Activated T-helper 1 cell treated with anti-CD3 and anti-CD28 coated beads, Interleukin-12 subunit alpha, Interleukin-12 subunit beta, Interleukin-2, Interleukin-4 antibody, amounts not matched to agents 30 ng/mL and 10 ng/mL and 1 ng/mL, durations not matched to agents 14 hours and 24 hours and 36 hours (primary cell): Measurements from ENCODE around the gene MED13L. TPM values are rescaled to one million over a fixed set of nuclear protein-coding genes. Genes with fewer than 3 reads are reported as not detected.

Experiments
- DNase-seq: peaks from one replicate; pipeline ENCODE4 v3.0.0; 2021; ENCODE audit warnings: low spot score
- H3K27ac Mint-ChIP-seq: one replicate; pipeline ENCODE4 v1.8.0; 2021; ENCODE audit warnings: mild to moderate bottlenecking, mixed read lengths
- H3K27me3 Mint-ChIP-seq: one replicate; pipeline ENCODE4 v1.8.0; 2022; ENCODE audit warnings: mild to moderate bottlenecking, moderate library complexity, mixed read lengths; ENCODE audit not compliant: insufficient read depth
- H3K36me3 Mint-ChIP-seq: one replicate; pipeline ENCODE4 v1.8.0; 2021; ENCODE audit warnings: low read depth, mixed read lengths
- H3K4me1 Mint-ChIP-seq: one replicate; pipeline ENCODE4 v1.8.0; 2021; ENCODE audit warnings: low read depth, mixed read lengths
- H3K4me3 Mint-ChIP-seq: one replicate; pipeline ENCODE4 v1.8.0; 2021; ENCODE audit warnings: mild to moderate bottlenecking, moderate library complexity, mixed read lengths
- H3K9me3 Mint-ChIP-seq: one replicate; pipeline ENCODE4 v1.8.0; 2021; ENCODE audit warnings: mixed read lengths
- intact Hi-C: fragments of 100-400 bp; cut with micrococcal nuclease; formaldehyde crosslinking; loops from one replicate; pipeline ENCODE4 v1.15.1; 2024
- total RNA-seq: library from RNA; stranded (reverse); gene quantifications from 2 replicates; pipeline ENCODE4 v1.2.3, GENCODE V29; 2022

The MED13L gene
- total RNA-seq, 1 donor from 2014 or later: 66.1 TPM

DNA sequence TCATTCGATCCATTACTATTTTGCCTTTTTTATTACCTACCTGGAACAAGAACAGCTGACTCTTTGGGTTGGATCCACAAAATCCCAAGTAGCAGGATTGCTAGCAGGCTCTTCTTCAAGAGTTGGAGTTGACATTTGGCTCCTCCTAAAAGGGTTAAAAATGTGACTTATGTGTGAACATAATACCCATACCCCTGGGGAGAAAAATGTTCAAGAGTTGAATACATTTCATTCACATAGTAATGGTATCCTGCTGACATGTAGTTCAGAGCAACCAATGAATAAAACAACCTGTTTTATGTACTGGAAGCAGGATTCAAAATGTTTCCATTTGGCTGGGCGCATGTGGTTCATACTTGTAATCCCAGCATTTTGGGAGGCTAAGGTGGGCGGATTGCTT is 264.7 kb downstream of the MED13L start:
- DNase-seq: no peak
- H3K27me3 Mint-ChIP-seq: no peaks in the 10 kb centered on the region
- intact Hi-C loops: no loop called here
- no peaks in the 10 kb centered on the region for H3K9me3 Mint-ChIP-seq
- no peak overlapping the region for H3K27ac Mint-ChIP-seq
- no peak overlapping the region for H3K4me3 Mint-ChIP-seq
- H3K4me1 Mint-ChIP-seq: peaks cover 7% of the 10 kb centered on the region
- H3K36me3 Mint-ChIP-seq: peaks cover 31% of the 10 kb centered on the region

DNA sequence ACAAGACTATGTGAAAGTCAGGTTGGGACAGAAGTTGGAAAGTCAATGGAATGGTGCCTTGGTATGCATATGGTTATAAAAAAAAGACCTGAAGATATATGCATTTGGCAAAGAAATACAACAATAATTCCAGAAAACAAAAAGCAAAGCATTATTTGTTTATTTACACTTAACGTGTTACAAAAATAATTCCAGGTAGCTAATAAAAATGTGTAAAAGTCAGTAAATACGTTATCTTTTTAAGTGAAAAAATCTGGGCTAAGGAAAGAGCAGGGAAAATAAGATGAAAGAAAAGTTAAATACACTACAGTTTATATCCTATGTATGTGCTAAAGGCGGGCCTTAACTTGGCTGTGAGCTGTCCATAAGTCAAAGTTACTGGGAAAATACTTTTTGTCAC is 266.3 kb downstream of the MED13L start:
- peaks cover 36% of the 10 kb centered on the region for H3K36me3 Mint-ChIP-seq
- no peak overlapping the region for H3K4me3 Mint-ChIP-seq
- intact Hi-C loops: no loop called here
- H3K27me3 Mint-ChIP-seq: no peaks in the 10 kb centered on the region
- no peak for DNase-seq
- H3K9me3 Mint-ChIP-seq: no peaks in the 10 kb centered on the region
- no peak overlapping the region for H3K27ac Mint-ChIP-seq
- H3K4me1 Mint-ChIP-seq: peaks cover 7% of the 10 kb centered on the region

DNA sequence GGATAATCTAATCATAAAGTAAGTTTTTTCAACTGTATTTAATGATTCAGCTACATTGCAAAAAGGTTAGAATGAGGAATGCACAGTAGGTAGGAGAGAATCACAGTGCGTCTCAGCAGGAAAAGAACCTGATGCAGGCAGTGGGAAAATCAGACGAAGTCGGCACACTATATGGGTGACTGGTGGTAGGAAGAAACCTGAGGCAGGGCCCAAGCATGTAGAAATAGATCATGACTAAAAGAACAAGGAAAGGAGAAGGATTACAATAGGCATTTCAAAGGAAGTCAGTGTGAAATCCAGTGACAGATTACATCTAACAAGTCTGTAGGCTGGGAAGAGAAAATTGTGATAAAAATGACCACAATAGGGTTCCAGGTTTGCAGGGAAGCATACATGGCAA is 267.0 kb downstream of the MED13L start:
- H3K4me3 Mint-ChIP-seq: no peak overlapping the region
- H3K27ac Mint-ChIP-seq: no peak overlapping the region
- intact Hi-C loops: loop anchor here (1.0 kb wide), 1 partner anchor 34 kb away; no protein-coding TSS in a partner anchor
- peaks cover 41% of the 10 kb centered on the region for H3K36me3 Mint-ChIP-seq
- no peaks in the 10 kb centered on the region for H3K9me3 Mint-ChIP-seq
- H3K27me3 Mint-ChIP-seq: no peaks in the 10 kb centered on the region
- peaks cover 6% of the 10 kb centered on the region for H3K4me1 Mint-ChIP-seq
- no peak for DNase-seq

DNA sequence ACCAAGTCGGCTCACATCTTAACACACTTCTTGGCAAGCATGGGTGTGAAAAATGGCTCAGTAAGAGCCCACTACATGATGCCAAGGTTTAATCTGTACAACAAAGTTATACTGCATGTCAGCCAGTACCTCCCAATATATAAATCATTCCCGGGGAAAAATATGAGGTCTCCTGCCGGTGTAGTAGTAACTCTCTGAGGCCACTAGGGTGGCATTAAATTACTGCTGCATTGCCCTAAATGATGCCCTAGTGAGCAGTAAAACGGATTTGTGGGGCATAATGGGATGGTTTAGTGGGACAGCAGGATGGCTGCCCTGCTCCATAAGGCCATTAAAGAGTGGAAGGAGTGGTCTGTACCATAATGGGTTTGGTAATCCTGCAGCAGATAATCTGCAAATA is 267.7 kb downstream of the MED13L start:
- intact Hi-C loops: loop anchor here (1.0 kb wide), 1 partner anchor 34 kb away; no protein-coding TSS in a partner anchor
- Mint-ChIP-seq H3K9me3 (no peaks in the 10 kb centered on the region), H3K27ac (no peak overlapping the region), H3K4me1 (no peaks in the 10 kb centered on the region), H3K4me3 (no peak overlapping the region), H3K36me3 (peaks cover 38% of the 10 kb centered on the region), H3K27me3 (no peaks in the 10 kb centered on the region)
- no peak for DNase-seq

DNA sequence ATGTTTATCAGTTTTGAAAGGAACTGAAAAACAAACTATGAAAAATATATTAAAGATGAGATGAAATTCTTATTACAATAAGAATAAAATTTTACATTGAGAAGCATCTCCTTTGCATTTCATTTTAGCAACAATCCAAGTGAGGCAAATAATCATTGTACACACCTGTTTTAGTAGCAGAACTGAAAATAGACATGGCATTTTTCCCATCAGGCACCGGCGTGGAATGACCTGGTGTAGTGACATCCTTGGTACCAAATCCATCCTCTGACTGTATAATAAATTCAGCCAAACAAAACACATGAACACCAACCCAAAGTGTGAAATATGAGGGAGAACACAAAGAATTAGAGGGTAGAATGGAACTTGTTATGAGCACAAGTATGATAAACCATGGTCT is 271.4 kb downstream of the MED13L start:
- H3K27ac Mint-ChIP-seq: no peak overlapping the region
- H3K4me3 Mint-ChIP-seq: no peak overlapping the region
- intact Hi-C loops: no loop called here
- DNase-seq: no peak
- peaks cover 6% of the 10 kb centered on the region for H3K4me1 Mint-ChIP-seq
- H3K27me3 Mint-ChIP-seq: no peaks in the 10 kb centered on the region
- no peaks in the 10 kb centered on the region for H3K9me3 Mint-ChIP-seq
- H3K36me3 Mint-ChIP-seq: peaks cover 42% of the 10 kb centered on the region

DNA sequence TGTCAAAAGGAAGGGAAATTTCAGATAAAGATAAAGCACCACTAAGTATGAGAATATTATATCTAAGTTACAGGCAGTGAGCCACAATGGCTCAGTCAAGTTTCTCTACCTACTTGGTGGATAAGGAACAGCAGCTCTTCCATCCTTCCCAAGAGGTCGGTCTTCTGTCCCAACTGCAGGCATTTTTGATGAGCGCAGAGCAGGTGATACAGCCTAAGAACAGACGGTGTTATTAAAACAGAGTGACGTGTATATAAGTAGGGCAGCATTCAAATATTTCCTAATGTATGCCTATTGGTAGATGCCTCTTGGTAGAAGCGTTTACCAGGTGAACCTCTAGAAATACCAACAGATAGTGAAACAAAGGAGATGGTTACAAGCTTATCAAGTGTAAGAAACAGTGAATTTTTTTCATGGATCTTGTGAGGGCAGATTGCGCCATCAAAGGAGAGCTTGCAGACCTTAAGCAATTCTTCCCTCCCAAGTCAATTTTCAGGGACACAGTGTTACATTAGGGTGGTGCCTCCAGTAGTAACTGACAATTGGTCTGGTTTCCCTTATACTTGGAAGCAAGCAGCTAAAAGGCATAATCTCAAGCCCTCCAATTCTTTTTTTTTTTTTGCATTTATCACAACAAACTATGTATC is 274.5 kb downstream of the MED13L start:
- peaks cover 39% of the 10 kb centered on the region for H3K36me3 Mint-ChIP-seq
- H3K9me3 Mint-ChIP-seq: no peaks in the 10 kb centered on the region
- no peak for DNase-seq
- intact Hi-C loops: no loop called here
- no peaks in the 10 kb centered on the region for H3K27me3 Mint-ChIP-seq
- no peak overlapping the region for H3K27ac Mint-ChIP-seq
- peaks cover 6% of the 10 kb centered on the region for H3K4me1 Mint-ChIP-seq
- no peak overlapping the region for H3K4me3 Mint-ChIP-seq

DNA sequence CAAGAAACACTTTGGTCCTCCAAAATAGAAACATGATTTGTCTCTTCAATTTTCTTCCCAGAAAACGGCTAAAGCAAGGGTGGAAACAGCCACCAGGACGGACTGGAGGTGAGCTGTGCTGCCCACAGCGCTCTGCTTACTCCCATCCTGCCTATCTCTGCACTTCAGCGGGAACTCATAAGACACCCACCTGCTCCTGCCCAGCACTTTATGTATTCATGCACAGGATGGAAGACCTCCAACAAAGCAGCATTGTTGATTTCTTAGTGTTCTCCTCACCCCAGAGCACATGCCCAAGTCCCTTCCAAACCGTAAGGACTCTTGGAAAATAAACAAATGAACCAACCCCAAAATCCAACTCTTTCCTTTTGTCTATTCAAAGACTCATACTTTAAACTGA is 277.2 kb downstream of the MED13L start:
- Mint-ChIP-seq H3K4me1 (peaks cover 6% of the 10 kb centered on the region), H3K27ac (no peak overlapping the region), H3K36me3 (peaks cover 34% of the 10 kb centered on the region), H3K27me3 (no peaks in the 10 kb centered on the region), H3K9me3 (no peaks in the 10 kb centered on the region), H3K4me3 (no peak overlapping the region)
- intact Hi-C loops: no loop called here
- no peak for DNase-seq

DNA sequence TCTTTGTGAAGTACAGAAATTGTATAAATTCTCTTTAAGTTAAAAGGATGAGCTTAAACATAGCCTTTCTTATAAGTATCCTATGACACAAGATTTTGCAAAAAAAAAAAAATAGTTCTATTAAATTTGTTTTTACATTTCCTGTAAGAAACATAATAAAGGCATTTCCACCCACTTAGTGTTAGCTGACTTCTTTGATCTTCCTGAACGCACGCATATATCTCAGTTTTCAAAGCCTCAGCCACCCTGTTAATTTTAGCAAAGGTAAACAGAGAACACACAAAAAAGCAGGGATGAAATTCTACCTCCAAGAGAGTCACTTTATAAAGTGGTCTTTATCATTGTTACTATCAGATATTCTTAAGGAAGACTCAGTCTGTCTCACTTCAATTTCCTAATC is 277.9 kb downstream of the MED13L start:
- H3K4me1 Mint-ChIP-seq: peaks cover 6% of the 10 kb centered on the region
- H3K36me3 Mint-ChIP-seq: peaks cover 34% of the 10 kb centered on the region
- intact Hi-C loops: loop anchor here (2.0 to 5.0 kb wide), 5 partner anchors 63 to 709 kb away; partner anchors contain the start of gene MED13L
- no peaks in the 10 kb centered on the region for H3K27me3 Mint-ChIP-seq
- H3K9me3 Mint-ChIP-seq: no peaks in the 10 kb centered on the region
- no peak for DNase-seq
- no peak overlapping the region for H3K27ac Mint-ChIP-seq
- no peak overlapping the region for H3K4me3 Mint-ChIP-seq

DNA sequence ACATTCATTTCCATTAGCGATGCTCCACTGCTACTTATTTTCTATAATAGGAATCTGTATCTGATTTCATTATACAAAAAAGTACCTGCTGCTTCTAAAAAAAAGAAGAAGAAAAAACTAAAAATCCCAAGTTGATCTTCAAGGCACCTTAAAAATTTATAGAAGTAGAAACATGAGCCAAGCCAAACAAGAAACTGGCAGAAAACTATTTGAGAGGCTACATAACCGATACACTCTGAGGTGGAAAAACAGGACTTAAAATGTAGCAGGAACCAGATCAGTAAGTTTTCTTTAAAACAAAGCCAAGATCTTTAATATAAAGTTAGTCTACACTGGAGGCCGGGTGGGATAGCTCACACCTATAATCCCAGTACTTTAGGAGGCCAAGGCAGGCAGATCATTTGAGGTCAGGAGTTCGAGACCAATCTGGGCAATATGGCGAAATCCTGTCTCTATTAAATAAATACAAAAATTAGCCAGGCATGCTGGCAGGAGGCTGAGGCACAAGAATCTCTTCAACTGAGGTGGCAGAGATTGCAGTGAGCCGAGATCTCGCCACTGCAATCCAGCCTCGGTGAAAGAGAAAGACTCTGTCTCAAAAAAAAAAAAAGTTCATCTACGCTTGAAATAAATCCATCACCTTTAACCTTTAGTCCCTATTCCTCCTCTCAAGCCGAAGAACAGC is 278.6 kb downstream of the MED13L start:
- H3K27ac Mint-ChIP-seq: no peak overlapping the region
- no peak for DNase-seq
- H3K27me3 Mint-ChIP-seq: no peaks in the 10 kb centered on the region
- H3K36me3 Mint-ChIP-seq: peaks cover 33% of the 10 kb centered on the region
- H3K9me3 Mint-ChIP-seq: no peaks in the 10 kb centered on the region
- intact Hi-C loops: loop anchor here (2.0 to 5.0 kb wide), 5 partner anchors 63 to 710 kb away; partner anchors contain the start of gene MED13L
- no peak overlapping the region for H3K4me3 Mint-ChIP-seq
- H3K4me1 Mint-ChIP-seq: peaks cover under 1% of the 10 kb centered on the region

DNA sequence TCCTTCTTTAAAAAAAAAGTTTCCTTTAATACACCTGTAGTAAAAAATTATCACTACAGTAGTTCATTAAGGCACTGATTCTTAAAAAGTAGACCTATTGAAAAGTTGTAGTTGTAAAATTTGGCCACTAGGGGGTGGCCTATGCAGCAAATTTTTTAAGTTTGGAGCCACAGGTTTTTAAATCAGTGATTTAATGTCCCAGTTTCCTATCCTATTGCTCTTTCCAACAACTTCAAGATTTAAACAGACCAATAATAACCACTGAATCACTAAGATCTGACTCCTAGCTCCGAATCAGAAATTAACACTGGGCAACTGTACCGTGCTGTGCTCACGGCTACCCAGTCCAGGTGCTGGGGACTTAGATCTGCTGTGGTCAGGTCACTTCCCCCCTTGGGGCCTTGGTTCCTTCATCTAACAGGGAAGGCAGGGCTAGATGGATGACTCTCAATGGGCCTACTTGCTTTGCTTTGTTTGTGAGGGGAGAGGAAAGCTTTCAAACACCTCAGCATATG is 279.3 kb downstream of the MED13L start:
- H3K36me3 Mint-ChIP-seq: peaks cover 36% of the 10 kb centered on the region
- H3K9me3 Mint-ChIP-seq: no peaks in the 10 kb centered on the region
- H3K4me3 Mint-ChIP-seq: no peak overlapping the region
- DNase-seq: no peak
- H3K27me3 Mint-ChIP-seq: no peaks in the 10 kb centered on the region
- H3K4me1 Mint-ChIP-seq: no peaks in the 10 kb centered on the region
- H3K27ac Mint-ChIP-seq: no peak overlapping the region
- intact Hi-C loops: loop anchor here (2.0 to 5.0 kb wide), 5 partner anchors 64 to 711 kb away; partner anchors contain the start of gene MED13L

DNA sequence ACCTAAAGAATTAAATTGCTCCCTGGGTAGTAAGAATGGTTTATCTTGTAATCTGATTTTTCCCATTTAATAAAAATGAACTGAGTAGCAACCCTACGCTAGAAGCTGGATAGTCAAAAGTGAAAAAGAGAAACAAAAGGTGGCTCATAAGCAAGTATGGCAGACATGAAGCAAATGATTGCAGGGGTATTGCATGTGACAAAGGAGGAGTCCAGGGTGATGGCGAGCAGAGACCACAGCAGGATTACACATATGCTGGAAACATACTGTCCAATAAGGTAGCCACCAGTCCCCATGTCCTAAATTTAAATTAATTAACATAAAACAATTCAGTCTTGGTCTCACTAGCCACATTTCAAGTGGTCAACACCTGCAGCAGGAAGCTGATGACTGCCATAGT is 283.8 kb downstream of the MED13L start:
- Mint-ChIP-seq H3K4me3 (no peak overlapping the region), H3K27me3 (no peaks in the 10 kb centered on the region), H3K9me3 (no peaks in the 10 kb centered on the region), H3K4me1 (peaks cover 17% of the 10 kb centered on the region), H3K36me3 (peaks cover 38% of the 10 kb centered on the region), H3K27ac (no peak overlapping the region)
- intact Hi-C loops: no loop called here
- no peak for DNase-seq

DNA sequence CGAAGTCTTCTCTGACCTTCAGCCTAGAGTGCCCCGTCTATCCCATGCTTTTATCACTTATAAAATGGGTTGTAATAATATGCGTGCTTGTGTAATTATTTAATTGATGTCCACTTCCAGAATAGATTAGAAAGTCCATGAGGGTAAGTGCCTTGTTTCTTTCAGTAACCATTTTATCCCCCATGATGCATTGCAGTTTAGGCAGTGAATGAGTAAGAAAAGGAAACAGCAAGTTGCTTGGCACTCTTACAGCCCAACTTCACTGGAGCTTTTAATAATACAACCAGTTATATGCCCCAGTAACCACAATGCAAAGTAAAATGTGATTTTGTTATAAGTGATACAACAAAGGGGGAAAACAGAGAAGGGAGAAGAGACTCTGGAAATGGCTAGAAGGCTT is 287.3 kb downstream of the MED13L start:
- Mint-ChIP-seq H3K27ac (no peak overlapping the region), H3K36me3 (peaks cover 44% of the 10 kb centered on the region), H3K27me3 (no peaks in the 10 kb centered on the region), H3K4me3 (no peak overlapping the region), H3K9me3 (no peaks in the 10 kb centered on the region), H3K4me1 (peaks cover 24% of the 10 kb centered on the region)
- intact Hi-C loops: no loop called here
- DNase-seq: no peak
